ENCODE results near the gene SLC39A11. TPM values are rescaled to one million over a fixed set of nuclear protein-coding genes. Genes with fewer than 3 reads are reported as not detected.

SLC39A11 gene
- total RNA-seq, 1 experiment from 2014 or later, result 15.2 TPM

DNA sequence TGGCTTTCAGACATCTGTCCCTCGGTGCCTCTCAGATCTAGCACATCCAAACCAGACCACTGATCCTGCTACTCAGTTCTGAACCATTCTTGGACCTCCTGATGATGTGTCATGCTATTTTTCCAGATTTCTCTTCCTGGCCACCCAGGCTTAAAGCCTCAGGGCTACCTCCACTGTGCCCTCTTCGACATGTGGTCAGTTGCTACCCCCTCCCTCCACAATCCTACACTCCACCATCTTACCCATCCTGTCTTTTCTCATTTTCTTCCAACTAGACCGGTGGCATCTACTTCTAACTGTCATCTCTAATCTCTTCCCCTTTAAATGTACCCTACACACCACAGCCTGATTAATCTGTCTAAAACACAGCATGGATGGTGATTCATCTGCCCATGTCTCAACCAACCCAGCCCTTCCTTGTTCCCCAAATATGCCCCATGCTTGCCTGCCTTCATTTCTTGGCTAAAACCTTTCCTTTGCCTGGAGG, 478.6 kb downstream of the SLC39A11 start:
- H2BK20ac ChIP-seq (ENCODE audit: low read depth, low read length, poor library complexity, severe bottlenecking), result no peak overlapping the region
- H3T11ph ChIP-seq (ENCODE audit: low read length), result no peak overlapping the region
- Mint-ChIP-seq H3K4me1 (peaks cover 27 to 36% of the 10 kb centered on the region in 2 experiments), H3K36me3 (ENCODE audit: insufficient read depth in 1 of 3, low read depth in 3 of 3) (no peaks in the 10 kb centered on the region), H3K4me3 (no peak overlapping the region), H3K27ac (no peak overlapping the region), H3K9me3 (no peaks in the 10 kb centered on the region), H3K27me3 (ENCODE audit: low read depth) (peaks cover 53% of the 10 kb centered on the region)
- no peak overlapping the region for H3K9ac ChIP-seq (ENCODE audit: extremely low read depth, insufficient read length, low read length)
- no peak overlapping the region for H4K8ac ChIP-seq (replicated peaks; ENCODE audit: insufficient read length, low read depth, low read length)
- no peak overlapping the region for H2BK120ac ChIP-seq (ENCODE audit: low read depth, low read length, poor library complexity, severe bottlenecking)
- H3K4ac ChIP-seq (ENCODE audit: low read depth, low read length), result no peak overlapping the region
- H4K91ac ChIP-seq (ENCODE audit: insufficient read length, low read depth, low read length), result no peak overlapping the region
- H4K5ac ChIP-seq (ENCODE audit: insufficient read length, low read depth, low read length), result no peak overlapping the region
- H2BK12ac ChIP-seq (ENCODE audit: insufficient read length, low read depth, low read length), result no peak overlapping the region
- no peak overlapping the region for H3K23ac ChIP-seq (ENCODE audit: insufficient read length, low read depth, low read length)
- no peaks in the 10 kb centered on the region for H3K9me3 ChIP-seq (ENCODE audit: control insufficient read depth, low read depth, low read length)
- H3K4me2 ChIP-seq (ENCODE audit: insufficient read depth, insufficient read length, low read length), result no peak overlapping the region
- H3K79me1 ChIP-seq (ENCODE audit: insufficient read depth, low read depth, low read length, poor library complexity, severe bottlenecking), result no peaks in the 10 kb centered on the region
- DNase-seq, result no peak
- no peak overlapping the region for H2BK5ac ChIP-seq (ENCODE audit: insufficient read length, low read length)
- no CpG with 5 or more reads among the region's 3 CpGs for WGBS (ENCODE audit: extremely low coverage, insufficient read length, low lambda C conversion rate)
- H4K20me1 ChIP-seq (ENCODE audit: control insufficient read depth, insufficient read depth, insufficient read length), result no peaks in the 10 kb centered on the region
- H3K79me2 ChIP-seq (ENCODE audit: insufficient read depth, low read length), result no peaks in the 10 kb centered on the region
- H3K18ac ChIP-seq (ENCODE audit: insufficient read length, low read depth, low read length), result no peak overlapping the region
- H3K23me2 ChIP-seq (ENCODE audit: insufficient read length, low read depth, low read length, poor library complexity, severe bottlenecking), result no peaks in the 10 kb centered on the region
- no peak overlapping the region for H2AK5ac ChIP-seq (ENCODE audit: insufficient read length, low read length)
- no peaks in the 10 kb centered on the region for H3K27me3 ChIP-seq (ENCODE audit: insufficient read depth, low read length)
- H3K27ac ChIP-seq (ENCODE audit: insufficient read length, low read depth, low read length), result no peak overlapping the region
- H2BK15ac ChIP-seq (ENCODE audit: low read depth, low read length), result no peak overlapping the region
- TF ChIP-seq, protein P1, sequence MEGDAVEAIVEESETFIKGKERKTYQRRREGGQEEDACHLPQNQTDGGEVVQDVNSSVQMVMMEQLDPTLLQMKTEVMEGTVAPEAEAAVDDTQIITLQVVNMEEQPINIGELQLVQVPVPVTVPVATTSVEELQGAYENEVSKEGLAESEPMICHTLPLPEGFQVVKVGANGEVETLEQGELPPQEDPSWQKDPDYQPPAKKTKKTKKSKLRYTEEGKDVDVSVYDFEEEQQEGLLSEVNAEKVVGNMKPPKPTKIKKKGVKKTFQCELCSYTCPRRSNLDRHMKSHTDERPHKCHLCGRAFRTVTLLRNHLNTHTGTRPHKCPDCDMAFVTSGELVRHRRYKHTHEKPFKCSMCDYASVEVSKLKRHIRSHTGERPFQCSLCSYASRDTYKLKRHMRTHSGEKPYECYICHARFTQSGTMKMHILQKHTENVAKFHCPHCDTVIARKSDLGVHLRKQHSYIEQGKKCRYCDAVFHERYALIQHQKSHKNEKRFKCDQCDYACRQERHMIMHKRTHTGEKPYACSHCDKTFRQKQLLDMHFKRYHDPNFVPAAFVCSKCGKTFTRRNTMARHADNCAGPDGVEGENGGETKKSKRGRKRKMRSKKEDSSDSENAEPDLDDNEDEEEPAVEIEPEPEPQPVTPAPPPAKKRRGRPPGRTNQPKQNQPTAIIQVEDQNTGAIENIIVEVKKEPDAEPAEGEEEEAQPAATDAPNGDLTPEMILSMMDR (conservative IDR thresholded peaks at IDR 0.05), result no peak
- 0 out of 2 replicates have a peak, but pooled peaks cover 5% of the 10 kb centered on the region for H3K4me1 ChIP-seq (ENCODE audit: insufficient read depth, low read length)
- no peak overlapping the region; the same call in 1 of the 2 replicates for H3K14ac ChIP-seq (ENCODE audit: insufficient read depth, low read length)
- no peak overlapping the region for H2AFZ ChIP-seq (ENCODE audit: low read length)
- H3K56ac ChIP-seq (ENCODE audit: insufficient read length, low read depth, low read length), result no peak overlapping the region
